Colonic mucosa (tissue), 4 donors: Measurements from ENCODE around the gene CPAMD8. TPM values are rescaled to one million over a fixed set of nuclear protein-coding genes. Genes with fewer than 3 reads are reported as not detected.
"Not testable (repeated sequence)": the region's sequence is repeated elsewhere in the genome, so short reads cannot be mapped to it uniquely, and the experiment has no call there.

ENCODE experiments used
- DNase-seq: peaks from one replicate; pipeline ENCODE4 v3.0.0-alpha.2; 2020
- H3K27ac ChIP-seq: fragments of 200-600 bp; one replicate; pipeline ENCODE4 v1.8.0; 2021
- H3K27me3 ChIP-seq: fragments of 200-600 bp; one replicate; pipeline ENCODE4 v1.8.0; 2021
- H3K36me3 ChIP-seq: fragments of 200-600 bp; one replicate; pipeline ENCODE4 v1.8.0; 2021
- H3K4me1 ChIP-seq: fragments of 200-600 bp; one replicate; pipeline ENCODE4 v1.8.0; 2021; ENCODE audit warnings: mild to moderate bottlenecking
- H3K4me3 ChIP-seq: fragments of 200-600 bp; one replicate; pipeline ENCODE4 v1.8.0; 2021
- H3K9ac ChIP-seq, 2 donors: one replicate each; pipeline ENCODE4 v1.7.0; 2013; ENCODE audit warnings: control low read depth in 2 of 2, low read depth in 2 of 2, low read length in 2 of 2
- H3K9me3 ChIP-seq: fragments of 200-600 bp; one replicate; pipeline ENCODE4 v1.8.0; 2021
- intact Hi-C: fragments of 100-400 bp; cut with DNase I; formaldehyde crosslinking; loops from one replicate; pipeline ENCODE4 v1.14.1; 2022
- total RNA-seq, 2 donors: library from RNA; stranded (reverse); fragmentation: NEBNext Ultra II Directional in 1 of 2; extraction: Animal tissue kit (Norgen Biotek cat#: 25700) in 1 of 2; gene quantifications; one replicate each; pipeline ENCODE4 v1.2.1, GENCODE V29; 2021
- TF ChIP-seq, protein P1 (sequence below): fragments of 200-600 bp; IDR thresholded peaks from one replicate; pipeline ENCODE4 v1.8.0; 2022; ENCODE audit warnings: antibody characterized with exemption, mild to moderate bottlenecking
- donor health status: healthy.
- donor health status: DM: no; HTN: no; CAD: no.
- donor health status: DM: no; HTN: no; CAD: no.

CPAMD8 gene
- total RNA-seq, 2 donors from 2014 or later = 1.8 to 3.5 TPM

DNA sequence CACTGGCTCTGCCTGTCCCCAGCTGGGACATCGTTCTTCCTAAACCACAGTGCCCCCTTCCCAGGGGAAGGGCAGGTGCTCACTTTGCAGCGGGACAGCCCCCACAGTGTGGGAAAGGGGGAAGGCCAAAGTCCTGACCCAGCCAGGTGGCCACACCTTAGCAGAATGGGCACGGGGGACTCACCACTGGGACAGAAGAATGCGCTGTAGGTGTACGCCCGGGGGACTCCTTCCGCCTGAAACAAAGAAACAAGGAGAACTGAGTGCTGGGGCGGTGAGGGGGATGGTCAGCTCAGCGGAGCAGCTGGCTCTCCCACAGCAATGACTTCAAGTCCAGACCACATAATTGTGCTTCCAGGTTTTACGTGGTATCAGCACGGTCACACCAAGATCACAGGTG lies 88.4 kb downstream of the CPAMD8 start:
- Histone ChIP-seq H3K36me3 (no peaks in the 10 kb centered on the region), H3K27ac (no peak overlapping the region), H3K4me3 (no peak overlapping the region), H3K4me1 (no peaks in the 10 kb centered on the region), H3K9me3 (no peaks in the 10 kb centered on the region), H3K27me3 (no peaks in the 10 kb centered on the region), H3K9ac (no peak overlapping the region)
- intact Hi-C loops = no loop called here
- DNase-seq = no peak
- TF ChIP-seq, protein P1, sequence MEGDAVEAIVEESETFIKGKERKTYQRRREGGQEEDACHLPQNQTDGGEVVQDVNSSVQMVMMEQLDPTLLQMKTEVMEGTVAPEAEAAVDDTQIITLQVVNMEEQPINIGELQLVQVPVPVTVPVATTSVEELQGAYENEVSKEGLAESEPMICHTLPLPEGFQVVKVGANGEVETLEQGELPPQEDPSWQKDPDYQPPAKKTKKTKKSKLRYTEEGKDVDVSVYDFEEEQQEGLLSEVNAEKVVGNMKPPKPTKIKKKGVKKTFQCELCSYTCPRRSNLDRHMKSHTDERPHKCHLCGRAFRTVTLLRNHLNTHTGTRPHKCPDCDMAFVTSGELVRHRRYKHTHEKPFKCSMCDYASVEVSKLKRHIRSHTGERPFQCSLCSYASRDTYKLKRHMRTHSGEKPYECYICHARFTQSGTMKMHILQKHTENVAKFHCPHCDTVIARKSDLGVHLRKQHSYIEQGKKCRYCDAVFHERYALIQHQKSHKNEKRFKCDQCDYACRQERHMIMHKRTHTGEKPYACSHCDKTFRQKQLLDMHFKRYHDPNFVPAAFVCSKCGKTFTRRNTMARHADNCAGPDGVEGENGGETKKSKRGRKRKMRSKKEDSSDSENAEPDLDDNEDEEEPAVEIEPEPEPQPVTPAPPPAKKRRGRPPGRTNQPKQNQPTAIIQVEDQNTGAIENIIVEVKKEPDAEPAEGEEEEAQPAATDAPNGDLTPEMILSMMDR = no peak

DNA sequence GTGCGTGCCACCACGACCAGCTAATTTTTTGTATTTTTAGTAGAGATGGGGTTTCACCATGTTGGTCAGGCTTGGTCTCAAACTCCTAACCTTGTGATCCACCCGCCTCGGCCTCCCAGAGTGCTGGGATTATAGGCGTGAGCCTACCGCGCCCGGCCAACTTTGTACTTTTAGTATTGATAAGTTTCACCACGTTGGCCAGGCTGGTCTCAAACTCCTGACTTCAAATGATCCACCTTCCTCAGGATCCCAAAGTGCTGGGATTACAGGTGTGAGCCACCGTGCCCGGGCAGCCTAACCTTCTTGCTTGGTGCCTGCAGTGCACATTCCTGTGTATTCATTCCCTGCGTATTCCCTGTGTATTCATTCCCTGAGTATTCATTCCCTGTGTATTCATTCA lies 88.8 kb downstream of the CPAMD8 start:
- H3K9me3 ChIP-seq, DNase-seq, H3K9ac ChIP-seq, H3K27ac ChIP-seq, H3K36me3 ChIP-seq, intact Hi-C loops, H3K4me3 ChIP-seq, H3K4me1 ChIP-seq, H3K27me3 ChIP-seq: not testable (repeated sequence)

DNA sequence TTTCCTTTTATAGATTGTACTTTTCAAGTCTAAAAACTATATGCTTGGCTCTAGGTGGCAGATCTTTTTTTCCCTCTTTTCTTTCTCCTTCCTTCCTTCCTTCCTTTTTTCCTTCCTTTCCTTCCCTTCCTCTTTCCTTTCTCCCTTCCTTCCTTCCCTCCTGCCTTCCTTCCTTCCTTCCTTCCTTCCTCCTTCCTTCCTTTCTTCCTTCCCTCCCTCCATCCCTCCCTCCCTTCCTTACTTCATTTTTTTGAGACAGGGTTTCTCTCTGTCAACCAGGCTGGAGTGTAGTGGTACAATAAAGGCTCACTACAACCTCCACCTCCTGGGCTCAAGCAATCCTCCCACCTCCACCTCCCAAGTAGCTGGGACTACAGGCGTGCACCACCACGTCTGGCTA lies 89.7 kb downstream of the CPAMD8 start:
- DNase-seq = no peak

GRCh38 chr19:16934489-16934888 lies 92.1 kb downstream of the CPAMD8 start:
- TF ChIP-seq, protein P1 = no peak
- Histone ChIP-seq H3K27me3 (no peaks in the 10 kb centered on the region), H3K4me1 (no peaks in the 10 kb centered on the region), H3K9ac (no peak overlapping the region), H3K4me3 (no peak overlapping the region), H3K27ac (no peak overlapping the region), H3K9me3 (no peaks in the 10 kb centered on the region), H3K36me3 (no peaks in the 10 kb centered on the region)
- intact Hi-C loops = no loop called here
- DNase-seq = no peak

More for the DNA sequence above, 89.7 kb downstream of the CPAMD8 start:
- Histone ChIP-seq H3K9me3 (no peaks in the 10 kb centered on the region), H3K27ac (no peak overlapping the region), H3K36me3 (no peaks in the 10 kb centered on the region), H3K4me3 (no peak overlapping the region), H3K27me3 (no peaks in the 10 kb centered on the region), H3K4me1 (no peaks in the 10 kb centered on the region), H3K9ac (no peak overlapping the region)
- intact Hi-C loops = no loop called here
- TF ChIP-seq, protein P1 = no peak

GRCh38 chr19:16931306-16931705 lies 95.3 kb downstream of the CPAMD8 start:
- no peak for DNase-seq
- H3K4me1 ChIP-seq = no peaks in the 10 kb centered on the region
- no peak overlapping the region for H3K27ac ChIP-seq
- H3K36me3 ChIP-seq = no peaks in the 10 kb centered on the region
- intact Hi-C loops = no loop called here
- no peak overlapping the region for H3K4me3 ChIP-seq
- H3K9me3 ChIP-seq = no peaks in the 10 kb centered on the region
- no peaks in the 10 kb centered on the region for H3K27me3 ChIP-seq
- no peak overlapping the region for H3K9ac ChIP-seq
- TF ChIP-seq, protein P1 = no peak

DNA sequence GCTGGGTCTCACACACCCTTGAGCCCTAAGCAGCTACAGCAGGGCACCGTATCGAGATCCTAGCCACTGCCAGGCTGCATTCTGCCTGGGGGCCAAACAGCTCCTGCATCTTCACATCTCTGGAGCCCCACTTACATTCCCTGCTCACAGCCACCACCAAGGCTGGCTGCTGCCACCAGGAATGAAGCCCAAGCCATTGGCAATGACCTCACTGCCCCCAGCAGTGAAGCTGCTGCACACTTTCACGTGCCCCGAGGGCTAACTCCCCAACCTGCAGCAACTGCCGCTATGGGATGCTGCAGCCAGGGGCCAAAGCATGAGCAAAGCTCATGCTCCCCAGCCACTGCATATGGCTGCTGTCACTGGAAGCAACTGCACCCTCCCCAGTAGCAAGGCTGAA lies 95.9 kb downstream of the CPAMD8 start:
- Histone ChIP-seq H3K4me1 (no peaks in the 10 kb centered on the region), H3K9ac (no peak overlapping the region), H3K27ac (no peak overlapping the region), H3K27me3 (no peaks in the 10 kb centered on the region), H3K4me3 (no peak overlapping the region), H3K9me3 (no peaks in the 10 kb centered on the region), H3K36me3 (no peaks in the 10 kb centered on the region)
- intact Hi-C loops = no loop called here
- no peak for DNase-seq
- TF ChIP-seq, protein P1 = no peak
